Transverse colon (tissue), 4 donors: Measurements from ENCODE around the gene ZNF280A. TPM values are rescaled to one million over a fixed set of nuclear protein-coding genes. Genes with fewer than 3 reads are reported as not detected.
A peak's percentile ranks its signal among the peaks of the same experiment; 100 is the strongest.
"Not testable (repeated sequence)": the region's sequence is repeated elsewhere in the genome, so short reads cannot be mapped to it uniquely, and the experiment has no call there.

Experiments used
- DNase-seq: peaks from one replicate; pipeline ENCODE4 v3.0.0-alpha.2; 2019
- H3K27ac ChIP-seq, 4 donors: fragments of 200-600 bp; sonication (generic); 2 replicates each; pipeline ENCODE4 v1.5.1; 2016 to 2018; ENCODE audit warnings: inconsistent platforms in 4 of 4
- H3K27me3 ChIP-seq: fragments of 200-600 bp; sonication (generic); 2 replicates; pipeline ENCODE4 v1.5.1; 2017; ENCODE audit warnings: inconsistent platforms
- H3K36me3 ChIP-seq, 4 donors: fragments of 200-600 bp; sonication (generic); 2 replicates each; pipeline ENCODE4 v1.5.1; 2017 to 2019; ENCODE audit warnings: inconsistent platforms in 4 of 4
- H3K4me1 ChIP-seq, 4 donors: fragments of 200-600 bp; sonication (generic); 2 replicates each; pipeline ENCODE4 v1.5.1; 2017 to 2020; ENCODE audit warnings: inconsistent platforms in 4 of 4
- H3K4me3 ChIP-seq, 4 donors: fragments of 200-600 bp; sonication (generic); 1 replicate in 1 of 4; 2 replicates in 3 of 4; pipeline versions ENCODE4 v1.5.1 to v1.6.1; 2017 to 2019; ENCODE audit warnings: inconsistent platforms in 4 of 4
- H3K9me3 ChIP-seq, 2 donors: fragments of 200-600 bp; sonication (generic); 2 replicates each; pipeline ENCODE4 v1.5.1; 2017 to 2019; ENCODE audit warnings: inconsistent platforms in 2 of 2
- CTCF ChIP-seq, 5 experiments: fragments of 200-600 bp in 3 of 5; fragments of 450-650 bp in 2 of 5; sonication (generic) in 3 of 5; IDR thresholded peaks; 1 replicate in 2 of 5; 2 replicates in 3 of 5; pipeline ENCODE4 v1.5.1; 2016 to 2017; ENCODE audit warnings: antibody characterized with exemption in 5 of 5, inconsistent platforms in 3 of 5, mild to moderate bottlenecking in 2 of 5, moderate library complexity in 1 of 5
- EP300 ChIP-seq: sonication (generic); formaldehyde crosslinking; IDR thresholded peaks from one replicate; pipeline ENCODE4 v1.6.1; 2017; ENCODE audit warnings: antibody characterized with exemption, low read depth
- POLR2A ChIP-seq: fragments of 450-650 bp; IDR thresholded peaks from one replicate; pipeline ENCODE4 v1.6.1; 2016; ENCODE audit warnings: antibody characterized with exemption, mild to moderate bottlenecking, moderate library complexity
- POLR2AphosphoS5 ChIP-seq, 3 donors: sonication (generic); formaldehyde crosslinking; IDR thresholded peaks; one replicate each; pipeline ENCODE4 v1.6.1; 2016; ENCODE audit warnings: antibody characterized with exemption in 3 of 3
- WGBS, 2 donors: methylation state at CpG; one replicate each; pipeline ENCODE4 v1.1.5; 2018; ENCODE audit warnings: low coverage in 1 of 2; 5-methylcytosine and 5-hydroxymethylcytosine counted together
- in situ Hi-C, 4 donors: fragments of 200-750 bp; cut with MboI; loops; one replicate each; pipeline versions ENCODE4 v1.15.0 to v1.15.1; 2017; ENCODE audit warnings: low sequenced_read_pairs in 3 of 4, low pct_ligation_motif_present in 1 of 4, low pct_unique_long_range_greater_than_20kb in 1 of 4
- intact Hi-C: fragments of 100-400 bp; cut with DNase I; formaldehyde crosslinking; loops from one replicate; pipeline ENCODE4 v1.15.1; 2023; ENCODE audit warnings: low total_unique reads
- total RNA-seq, 4 donors: library from RNA; depleted of rRNA; stranded (reverse); fragments of >200 nt; gene quantifications; one replicate each; pipeline ENCODE4 v1.1.0, GENCODE V29; 2016

Gene ZNF280A
- total RNA-seq, 4 donors from 2014 or later, result not detected

GRCh38 chr22:22513619-22514018, 6.5 kb downstream of the ZNF280A start:
- Histone ChIP-seq H3K4me3 (no peak overlapping the region), H3K27ac (no peak overlapping the region), H3K9me3 (peaks cover 5 to 10% of the 10 kb centered on the region in 2 donors), H3K27me3 (peaks cover 25% of the 10 kb centered on the region), H3K4me1 (no peaks in the 10 kb centered on the region), H3K36me3 (no peaks in the 10 kb centered on the region)
- in situ Hi-C loops (no loop called here), intact Hi-C loops (no loop called here)
- 90% methylated on average over 2 of the region's 2 CpGs; no CpG with 5 or more reads in 1 of the 2 donors for WGBS, 2 donors
- DNase-seq, result no peak
- no peak for TF ChIP-seq POLR2A
- no peak for TF ChIP-seq CTCF (IDR thresholded peaks at IDR 0.05)
- no peak for TF ChIP-seq POLR2AphosphoS5 (IDR thresholded peaks at IDR 0.05)
- no peak for TF ChIP-seq EP300

GRCh38 chr22:22512951-22513350, 7.1 kb downstream of the ZNF280A start:
- no peak for DNase-seq
- H3K27ac ChIP-seq, result no peak overlapping the region
- no peaks in the 10 kb centered on the region for H3K36me3 ChIP-seq
- 60 to 86% methylated on average over 1 to 5 of the region's 5 CpGs for WGBS, 2 donors
- in situ Hi-C loops, result no loop called here
- intact Hi-C loops, result no loop called here
- no peak for TF ChIP-seq EP300
- TF ChIP-seq POLR2AphosphoS5 (IDR thresholded peaks at IDR 0.05), result no peak
- H3K27me3 ChIP-seq, result peaks cover 30% of the 10 kb centered on the region
- peaks cover 5 to 10% of the 10 kb centered on the region in 2 donors for H3K9me3 ChIP-seq
- peaks cover 0 to 4% (median 0%) of the 10 kb centered on the region in 4 donors for H3K4me1 ChIP-seq
- H3K4me3 ChIP-seq, result no peak overlapping the region

- peaks cover 5 to 10% of the 10 kb centered on the region in 2 donors for H3K9me3 ChIP-seq
- in situ Hi-C loops, H3K36me3 ChIP-seq, H3K4me3 ChIP-seq, intact Hi-C loops, DNase-seq, H3K27ac ChIP-seq, H3K4me1 ChIP-seq: not testable (repeated sequence)
- WGBS, 2 donors, result 94 to 100% methylated on average over 4 to 7 of the region's 7 CpGs
- peaks cover 21% of the 10 kb centered on the region for H3K27me3 ChIP-seq
Observed at GRCh38 chr22:22510833-22511232, 9.2 kb downstream of the ZNF280A start.

GRCh38 chr22:22509912-22510311, 10.2 kb downstream of the ZNF280A start:
- peaks cover 5 to 10% of the 10 kb centered on the region in 2 donors for H3K9me3 ChIP-seq
- WGBS, 2 donors, result 94 to 100% methylated on average over 5 to 6 of the region's 6 CpGs
- H3K4me3 ChIP-seq, intact Hi-C loops, DNase-seq, in situ Hi-C loops, H3K36me3 ChIP-seq, H3K4me1 ChIP-seq, H3K27ac ChIP-seq: not testable (repeated sequence)
- H3K27me3 ChIP-seq, result peaks cover 19% of the 10 kb centered on the region

- Histone ChIP-seq H3K27me3 (peaks cover 12% of the 10 kb centered on the region), H3K9me3 (peaks cover 5 to 10% of the 10 kb centered on the region in 2 donors), H3K4me1 (peaks cover 0 to 7% (median 0%) of the 10 kb centered on the region in 4 donors), H3K4me3 (peak within 1 kb of the TSS; percentile 37 to 81 (median 58)), H3K36me3 (no peaks in the 10 kb centered on the region), H3K27ac (peak within 1 kb of the TSS in 1 of 4 donors; percentile 46)
- intact Hi-C loops (no loop called here), in situ Hi-C loops (no loop called here)
- WGBS, 2 donors, result 0 to 3% methylated on average over 4 to 59 of the region's 72 CpGs
- peak; percentile 79 for DNase-seq
- TF ChIP-seq POLR2A, result no peak
- no peak for TF ChIP-seq EP300
- TF ChIP-seq POLR2AphosphoS5 (IDR thresholded peaks at IDR 0.05), result no peak
- peak in 4 of 5 experiments; percentile 46 to 63 (median 58) for TF ChIP-seq CTCF (IDR thresholded peaks at IDR 0.05)
Observed at GRCh38 chr22:22508274-22509176, 11.5 kb downstream of the ZNF280A start, which contains the start of gene ZNF280B. Gene ZNF280B, minus strand, starts transcription at chr22:22508742. Its CDS starts 19,344 bp downstream, at chr22:22489398.
